Measurements from ENCODE around the gene ABCC3. TPM values are rescaled to one million over a fixed set of nuclear protein-coding genes. Genes with fewer than 3 reads are reported as not detected.

The ABCC3 gene
- total and polyA plus RNA-seq, 8 donors: 30.9 to 120 (median 50.3) TPM

DNA sequence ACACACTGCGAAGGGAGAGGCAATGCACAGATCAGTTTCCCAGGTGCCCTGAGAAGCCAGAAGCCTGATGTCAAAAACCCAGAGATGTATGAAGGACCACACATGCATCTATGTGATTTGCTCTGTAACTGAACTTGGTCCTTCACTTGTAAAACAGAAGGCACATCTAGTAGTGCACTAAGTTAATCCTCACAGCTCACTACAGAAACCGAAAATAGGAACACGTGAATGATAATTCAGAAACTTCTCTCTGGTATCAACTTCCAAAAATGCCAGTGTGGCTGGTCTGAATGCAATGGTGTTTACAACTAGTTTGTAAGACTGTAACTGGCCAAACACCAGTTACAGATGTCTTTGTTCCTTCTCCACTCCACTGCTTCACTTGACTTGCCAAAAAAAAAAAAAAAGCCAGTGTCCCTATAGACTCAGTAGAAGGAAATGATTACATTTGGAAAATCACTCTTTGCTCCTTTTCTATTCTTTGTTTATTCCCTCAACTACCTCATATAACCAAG is 61.7 kb downstream of the ABCC3 start:
- H3K4me1 ChIP-seq: peaks cover 4 to 19% of the 10 kb centered on the region in 2 donors
- H3K4me3 ChIP-seq: no peak overlapping the region
- no peak overlapping the region for H3K27ac ChIP-seq
- no peaks in the 10 kb centered on the region for H3K27me3 ChIP-seq
- ATAC-seq (no peak), DNase-seq (no peak)
- intact Hi-C loops (cut with DNase I): no loop called here
- H3K9me3 ChIP-seq: no peaks in the 10 kb centered on the region
- peaks cover 0 to 77% of the 10 kb centered on the region in 2 donors for H3K36me3 ChIP-seq
- TF ChIP-seq, protein P1, sequence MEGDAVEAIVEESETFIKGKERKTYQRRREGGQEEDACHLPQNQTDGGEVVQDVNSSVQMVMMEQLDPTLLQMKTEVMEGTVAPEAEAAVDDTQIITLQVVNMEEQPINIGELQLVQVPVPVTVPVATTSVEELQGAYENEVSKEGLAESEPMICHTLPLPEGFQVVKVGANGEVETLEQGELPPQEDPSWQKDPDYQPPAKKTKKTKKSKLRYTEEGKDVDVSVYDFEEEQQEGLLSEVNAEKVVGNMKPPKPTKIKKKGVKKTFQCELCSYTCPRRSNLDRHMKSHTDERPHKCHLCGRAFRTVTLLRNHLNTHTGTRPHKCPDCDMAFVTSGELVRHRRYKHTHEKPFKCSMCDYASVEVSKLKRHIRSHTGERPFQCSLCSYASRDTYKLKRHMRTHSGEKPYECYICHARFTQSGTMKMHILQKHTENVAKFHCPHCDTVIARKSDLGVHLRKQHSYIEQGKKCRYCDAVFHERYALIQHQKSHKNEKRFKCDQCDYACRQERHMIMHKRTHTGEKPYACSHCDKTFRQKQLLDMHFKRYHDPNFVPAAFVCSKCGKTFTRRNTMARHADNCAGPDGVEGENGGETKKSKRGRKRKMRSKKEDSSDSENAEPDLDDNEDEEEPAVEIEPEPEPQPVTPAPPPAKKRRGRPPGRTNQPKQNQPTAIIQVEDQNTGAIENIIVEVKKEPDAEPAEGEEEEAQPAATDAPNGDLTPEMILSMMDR (IDR thresholded peaks at IDR 0.05): no peak

DNA sequence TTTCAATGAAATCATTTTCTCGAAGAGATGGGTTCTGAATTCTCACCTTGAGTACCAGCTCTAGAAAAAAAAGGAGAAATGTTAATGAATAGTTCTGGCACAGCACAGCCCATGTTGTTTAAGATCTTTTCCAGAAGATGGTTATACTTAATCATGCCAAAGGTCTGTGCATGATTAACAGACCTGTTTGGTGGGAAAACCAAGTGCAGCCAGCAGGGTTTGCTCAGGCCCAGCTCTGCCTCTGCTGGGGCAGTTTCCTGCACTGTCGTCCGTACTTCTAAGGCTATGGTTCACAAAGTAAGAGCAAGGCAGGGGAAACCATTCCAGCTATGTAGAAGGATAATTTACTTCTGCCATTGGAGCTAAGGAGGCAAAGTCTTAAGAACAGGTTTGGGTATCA is 62.4 kb downstream of the ABCC3 start:
- DNase-seq: no peak
- Histone ChIP-seq H3K9me3 (no peaks in the 10 kb centered on the region), H3K27me3 (no peaks in the 10 kb centered on the region), H3K27ac (no peak overlapping the region), H3K4me3 (no peak overlapping the region), H3K36me3 (peaks cover 0 to 77% of the 10 kb centered on the region in 2 donors), H3K4me1 (peaks cover 4 to 13% of the 10 kb centered on the region in 2 donors)
- TF ChIP-seq, protein P1 (IDR thresholded peaks at IDR 0.05): no peak
- intact Hi-C loops (cut with DNase I): no loop called here
- no peak for ATAC-seq

DNA sequence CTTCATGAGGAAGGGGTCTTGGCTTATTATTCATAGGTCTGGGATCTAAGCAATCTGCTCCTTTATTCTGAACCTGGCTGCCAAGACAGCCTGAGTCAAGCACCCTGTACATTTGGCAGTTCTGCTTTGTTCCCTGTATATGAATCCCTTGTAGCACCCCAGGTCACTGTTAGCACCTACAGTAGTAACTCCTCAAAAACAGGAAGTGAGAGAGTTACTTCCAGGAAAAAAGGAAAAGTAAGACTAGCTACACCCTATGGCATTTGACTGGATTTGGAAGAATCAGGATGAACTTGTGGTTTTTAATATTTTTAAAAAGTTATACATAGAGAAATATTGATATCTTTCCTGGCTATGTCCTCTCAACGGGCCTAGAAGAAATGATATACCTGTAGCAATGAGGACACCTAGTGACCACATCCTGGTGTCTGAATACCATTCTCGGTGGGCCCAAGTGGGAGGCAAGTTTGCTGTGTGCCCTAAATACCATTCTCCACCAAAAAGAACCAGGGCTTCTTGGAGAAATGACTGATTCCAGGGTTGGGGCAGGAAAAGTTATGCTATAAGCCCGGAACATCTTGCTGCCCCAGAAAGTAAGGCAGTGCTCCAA is 63.1 kb downstream of the ABCC3 start:
- peaks cover 0 to 84% of the 10 kb centered on the region in 2 donors for H3K36me3 ChIP-seq

DNA sequence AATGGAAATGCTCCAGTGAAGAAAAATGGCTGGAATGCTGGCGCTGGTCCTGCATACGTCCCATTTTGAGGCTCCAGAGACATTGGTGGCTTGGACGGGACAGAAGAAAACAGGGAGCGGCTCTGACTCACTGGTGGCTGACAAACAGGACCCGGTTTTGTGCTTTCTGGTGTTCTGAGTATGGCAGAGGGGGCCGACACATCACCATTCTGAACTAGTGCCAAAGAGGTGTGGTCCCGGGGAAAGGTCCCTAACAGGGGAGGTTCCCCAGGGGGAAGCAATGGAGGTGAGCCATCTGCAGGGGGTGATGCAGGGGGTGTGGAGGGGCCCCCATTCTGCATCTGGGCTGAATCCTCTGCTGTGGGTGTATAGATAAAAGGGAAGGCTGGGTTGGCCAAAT is 64.7 kb downstream of the ABCC3 start:
- Histone ChIP-seq H3K4me1 (peaks cover 0 to 27% of the 10 kb centered on the region in 2 donors), H3K27me3 (no peaks in the 10 kb centered on the region), H3K36me3 (peaks cover 0 to 79% of the 10 kb centered on the region in 2 donors), H3K27ac (no peak overlapping the region), H3K9me3 (no peaks in the 10 kb centered on the region), H3K4me3 (no peak overlapping the region)
- DNase-seq: no peak
- intact Hi-C loops (cut with DNase I): no loop called here
- TF ChIP-seq, protein P1 (IDR thresholded peaks at IDR 0.05): no peak
- no peak for ATAC-seq

More for the DNA sequence above, 63.1 kb downstream of the ABCC3 start:
- ATAC-seq: no peak
- no peaks in the 10 kb centered on the region for H3K9me3 ChIP-seq
- H3K27me3 ChIP-seq: no peaks in the 10 kb centered on the region
- DNase-seq: no peak
- no peak overlapping the region for H3K4me3 ChIP-seq
- H3K4me1 ChIP-seq: peaks cover 0 to 13% of the 10 kb centered on the region in 2 donors
- TF ChIP-seq, protein P1 (IDR thresholded peaks at IDR 0.05): no peak
- no peak overlapping the region for H3K27ac ChIP-seq
- intact Hi-C loops (cut with DNase I): no loop called here

DNA sequence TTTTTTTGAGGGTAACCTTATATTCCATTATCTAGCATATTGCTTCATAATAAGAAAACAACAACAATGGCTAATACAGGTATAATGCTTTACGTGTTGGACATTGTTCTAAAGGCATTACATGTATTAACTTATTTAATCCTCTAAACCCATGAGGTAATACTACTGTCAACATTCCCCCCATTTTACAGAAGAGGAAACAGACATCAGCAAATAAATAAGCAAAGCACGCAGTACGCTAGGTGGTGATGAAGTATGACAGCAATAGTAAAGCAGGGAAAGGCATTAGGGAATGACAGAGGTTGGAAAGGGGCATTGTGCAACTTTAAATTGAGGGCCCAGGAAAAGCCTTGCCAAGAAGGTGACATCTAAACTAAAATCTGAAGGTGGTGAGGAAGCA is 68.5 kb downstream of the ABCC3 start:
- no peak overlapping the region for H3K27ac ChIP-seq
- TF ChIP-seq, protein P1 (IDR thresholded peaks at IDR 0.05): no peak
- H3K36me3 ChIP-seq: peaks cover 0 to 42% of the 10 kb centered on the region in 2 donors
- no peaks in the 10 kb centered on the region for H3K9me3 ChIP-seq
- H3K4me3 ChIP-seq: no peak overlapping the region
- no peak for DNase-seq
- H3K27me3 ChIP-seq: no peaks in the 10 kb centered on the region
- intact Hi-C loops (cut with DNase I): no loop called here
- H3K4me1 ChIP-seq: peaks cover 0 to 49% of the 10 kb centered on the region in 2 donors
- ATAC-seq: no peak
